BE2C (cell line): Measurements from ENCODE around the gene DYNLT2B.
"Not testable (repeated sequence)": the region's sequence is repeated elsewhere in the genome, so short reads cannot be mapped to it uniquely, and the experiment has no call there.

Source experiments
- DNase-seq: peaks from one replicate; pipeline ENCODE4 v3.0.0-alpha.2; 2020
- H3K27me3 ChIP-seq: fragments of 250-450 bp; sonication (Bioruptor Pico); 2 replicates; pipeline ENCODE4 v1.5.1; 2020; ENCODE audit warnings: mild to moderate bottlenecking
- H3K36me3 ChIP-seq: fragments of 250-450 bp; sonication (Bioruptor Pico); 2 replicates; pipeline ENCODE4 v1.5.1; 2020; ENCODE audit warnings: mild to moderate bottlenecking
- H3K4me1 ChIP-seq: fragments of 250-450 bp; sonication (Bioruptor Pico); 2 replicates; pipeline ENCODE4 v1.5.1; 2020
- H3K4me3 ChIP-seq: 2 replicates; pipeline ENCODE4 v1.5.1; 2011; ENCODE audit warnings: low read depth, low read length
- H3K9me3 ChIP-seq: fragments of 250-450 bp; sonication (Bioruptor Pico); 2 replicates; pipeline ENCODE4 v1.5.1; 2020
- CTCF ChIP-seq: IDR thresholded peaks from 2 replicates; pipeline ENCODE4 v1.5.1; 2012; ENCODE audit warnings: mild to moderate bottlenecking, low read depth, low read length

The DYNLT2B gene

DNA sequence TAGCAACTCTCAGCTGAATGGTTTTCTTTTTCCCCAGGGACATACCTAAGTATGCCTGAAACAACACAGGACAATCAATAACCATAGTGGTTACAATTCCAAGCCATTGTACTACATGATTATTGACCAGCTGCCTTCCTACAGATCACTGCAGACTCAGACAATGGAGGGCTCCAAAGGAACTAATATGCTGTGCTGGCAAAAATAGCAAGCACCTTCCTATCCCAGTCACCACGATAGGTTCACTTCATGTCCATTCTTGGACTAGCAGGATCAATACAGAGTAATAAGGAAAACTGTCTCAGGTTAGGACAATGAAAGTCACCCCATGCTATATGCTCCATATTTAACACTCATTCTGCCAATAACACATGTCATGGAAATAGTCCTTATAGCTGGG lies 37.6 kb upstream of the DYNLT2B start:
- peaks cover 45% of the 10 kb centered on the region for H3K36me3 ChIP-seq
- H3K9me3 ChIP-seq: no peaks in the 10 kb centered on the region
- DNase-seq: no peak
- no peak for TF ChIP-seq CTCF
- no peaks in the 10 kb centered on the region for H3K27me3 ChIP-seq
- H3K4me1 ChIP-seq: peaks cover 3% of the 10 kb centered on the region
- H3K4me3 ChIP-seq: no peak overlapping the region

- no peak for DNase-seq
- TF ChIP-seq CTCF: no peak
- H3K36me3 ChIP-seq: peaks cover 36% of the 10 kb centered on the region
Observed at GRCh38 chr3:196354132-196354531, 36.1 kb upstream of the DYNLT2B start.

GRCh38 chr3:196351541-196351940 lies 33.5 kb upstream of the DYNLT2B start:
- H3K36me3 ChIP-seq: peaks cover 16% of the 10 kb centered on the region
- H3K9me3 ChIP-seq: no peaks in the 10 kb centered on the region
- DNase-seq: no peak
- H3K27me3 ChIP-seq: no peaks in the 10 kb centered on the region
- no peak overlapping the region for H3K4me3 ChIP-seq
- no peak for TF ChIP-seq CTCF
- no peaks in the 10 kb centered on the region for H3K4me1 ChIP-seq

More at GRCh38 chr3:196354132-196354531, 36.1 kb upstream of the DYNLT2B start:
- peaks cover 3% of the 10 kb centered on the region for H3K4me1 ChIP-seq
- H3K27me3 ChIP-seq: no peaks in the 10 kb centered on the region
- no peaks in the 10 kb centered on the region for H3K9me3 ChIP-seq
- no peak overlapping the region for H3K4me3 ChIP-seq

DNA sequence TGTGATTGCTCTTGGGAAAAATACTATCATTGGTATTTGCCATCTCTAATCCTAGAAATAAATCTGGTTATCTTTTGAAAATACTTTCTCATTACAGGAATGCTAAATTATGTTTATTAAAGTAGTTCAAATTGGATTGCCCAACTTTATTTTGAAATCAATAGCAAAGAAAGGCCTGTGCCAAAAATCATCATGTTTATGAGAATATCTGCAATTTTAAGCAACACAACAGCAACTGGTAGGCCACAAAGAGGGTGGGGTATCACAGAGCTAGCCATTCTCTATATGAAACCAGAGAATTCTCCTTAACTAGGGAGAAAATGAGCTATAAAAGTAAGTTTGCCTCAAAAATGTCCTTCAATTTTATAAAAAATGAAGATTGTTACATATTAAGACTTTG lies 32.0 kb upstream of the DYNLT2B start:
- no peak for DNase-seq
- TF ChIP-seq CTCF: no peak
- no peak overlapping the region for H3K4me3 ChIP-seq
- no peaks in the 10 kb centered on the region for H3K9me3 ChIP-seq
- H3K36me3 ChIP-seq: peaks cover 4% of the 10 kb centered on the region
- H3K27me3 ChIP-seq: no peaks in the 10 kb centered on the region
- no peaks in the 10 kb centered on the region for H3K4me1 ChIP-seq

- Histone ChIP-seq H3K27me3 (no peaks in the 10 kb centered on the region), H3K9me3 (no peaks in the 10 kb centered on the region), H3K4me3 (no peak overlapping the region), H3K36me3 (peaks cover 3% of the 10 kb centered on the region; the same call in 1 of the 2 replicates), H3K4me1 (no peaks in the 10 kb centered on the region)
- TF ChIP-seq CTCF: no peak
- DNase-seq: no peak
Observed at GRCh38 chr3:196348698-196349097, 30.7 kb upstream of the DYNLT2B start.

- Histone ChIP-seq H3K4me3 (no peak overlapping the region), H3K9me3 (no peaks in the 10 kb centered on the region), H3K36me3 (0 out of 2 replicates have a peak, but pooled peaks cover 3% of the 10 kb centered on the region), H3K27me3 (no peaks in the 10 kb centered on the region), H3K4me1 (no peaks in the 10 kb centered on the region)
- no peak for TF ChIP-seq CTCF
- no peak for DNase-seq
Observed at GRCh38 chr3:196344663-196345062, 26.6 kb upstream of the DYNLT2B start.

GRCh38 chr3:196343917-196344316 lies 25.9 kb upstream of the DYNLT2B start:
- not testable (repeated sequence) for H3K9me3 ChIP-seq, H3K4me3 ChIP-seq, H3K27me3 ChIP-seq, H3K36me3 ChIP-seq, DNase-seq, H3K4me1 ChIP-seq
